Astrocyte of the spinal cord (primary cell): ENCODE data around the gene DNAH2.

Experiments used
- DNase-seq: peaks from one replicate; pipeline ENCODE4 v3.0.0; 2011; ENCODE audit warnings: low read depth, low spot score
- H3K4me3 ChIP-seq: 2 replicates; pipeline ENCODE4 v1.5.1; 2011; ENCODE audit warnings: low read depth, mild to moderate bottlenecking, low read length, moderate library complexity
- in situ Hi-C: cut with HindIII; loops from 2 replicates; pipeline ENCODE4 v1.10.0; 2017; ENCODE audit warnings: low sequenced_read_pairs
- TF ChIP-seq, protein P1 (sequence below): IDR thresholded peaks from 2 replicates; pipeline ENCODE4 v1.5.1; 2012; ENCODE audit warnings: low read depth, mild to moderate bottlenecking, low read length, inconsistent platforms

DNAH2 gene

DNA sequence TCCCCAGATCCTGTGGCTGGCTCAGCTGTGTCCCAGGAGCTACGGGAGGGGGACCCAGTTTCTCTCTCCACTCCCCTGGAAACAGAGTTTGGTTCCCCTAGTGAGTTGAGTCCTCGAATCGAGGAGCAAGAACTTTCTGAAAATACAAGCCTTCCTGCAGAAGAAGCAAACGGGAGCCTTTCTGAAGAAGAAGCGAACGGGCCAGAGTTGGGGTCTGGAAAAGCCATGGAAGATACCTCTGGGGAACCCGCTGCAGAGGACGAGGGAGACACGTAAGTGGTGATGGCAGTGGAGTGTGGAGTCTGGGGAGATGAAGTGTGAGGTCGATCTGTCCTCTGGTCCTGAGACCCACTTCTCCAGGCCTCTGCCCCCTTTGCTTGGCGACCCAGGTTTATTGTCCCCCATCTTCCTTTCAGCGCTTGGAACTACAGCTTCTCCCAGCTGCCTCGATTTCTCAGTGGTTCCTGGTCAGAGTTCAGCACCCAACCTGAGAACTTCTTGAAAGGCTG lies 28.7 kb upstream of the DNAH2 start:
- H3K4me3 ChIP-seq = peak overlapping the region; percentile 82
- in situ Hi-C loops = no loop called here
- no peak for DNase-seq
- TF ChIP-seq, protein P1, sequence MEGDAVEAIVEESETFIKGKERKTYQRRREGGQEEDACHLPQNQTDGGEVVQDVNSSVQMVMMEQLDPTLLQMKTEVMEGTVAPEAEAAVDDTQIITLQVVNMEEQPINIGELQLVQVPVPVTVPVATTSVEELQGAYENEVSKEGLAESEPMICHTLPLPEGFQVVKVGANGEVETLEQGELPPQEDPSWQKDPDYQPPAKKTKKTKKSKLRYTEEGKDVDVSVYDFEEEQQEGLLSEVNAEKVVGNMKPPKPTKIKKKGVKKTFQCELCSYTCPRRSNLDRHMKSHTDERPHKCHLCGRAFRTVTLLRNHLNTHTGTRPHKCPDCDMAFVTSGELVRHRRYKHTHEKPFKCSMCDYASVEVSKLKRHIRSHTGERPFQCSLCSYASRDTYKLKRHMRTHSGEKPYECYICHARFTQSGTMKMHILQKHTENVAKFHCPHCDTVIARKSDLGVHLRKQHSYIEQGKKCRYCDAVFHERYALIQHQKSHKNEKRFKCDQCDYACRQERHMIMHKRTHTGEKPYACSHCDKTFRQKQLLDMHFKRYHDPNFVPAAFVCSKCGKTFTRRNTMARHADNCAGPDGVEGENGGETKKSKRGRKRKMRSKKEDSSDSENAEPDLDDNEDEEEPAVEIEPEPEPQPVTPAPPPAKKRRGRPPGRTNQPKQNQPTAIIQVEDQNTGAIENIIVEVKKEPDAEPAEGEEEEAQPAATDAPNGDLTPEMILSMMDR = no peak

- TF ChIP-seq, protein P1 = no peak
- DNase-seq = no peak
- H3K4me3 ChIP-seq = no peak overlapping the region
- in situ Hi-C loops = no loop called here
These were observed 22.0 kb upstream of the DNAH2 start for GRCh38 chr17:7695586-7695985.

- in situ Hi-C loops = no loop called here
These were observed 19.5 kb upstream of the DNAH2 start for GRCh38 chr17:7697828-7698588.

GRCh38 chr17:7700510-7700909 lies 17.0 kb upstream of the DNAH2 start:
- in situ Hi-C loops = no loop called here
- no peak for DNase-seq
- H3K4me3 ChIP-seq = no peak overlapping the region
- TF ChIP-seq, protein P1 = no peak

More at GRCh38 chr17:7697828-7698588, 19.5 kb upstream of the DNAH2 start:
- no peak overlapping the region for H3K4me3 ChIP-seq
- DNase-seq = no peak
- TF ChIP-seq, protein P1 = no peak

DNA sequence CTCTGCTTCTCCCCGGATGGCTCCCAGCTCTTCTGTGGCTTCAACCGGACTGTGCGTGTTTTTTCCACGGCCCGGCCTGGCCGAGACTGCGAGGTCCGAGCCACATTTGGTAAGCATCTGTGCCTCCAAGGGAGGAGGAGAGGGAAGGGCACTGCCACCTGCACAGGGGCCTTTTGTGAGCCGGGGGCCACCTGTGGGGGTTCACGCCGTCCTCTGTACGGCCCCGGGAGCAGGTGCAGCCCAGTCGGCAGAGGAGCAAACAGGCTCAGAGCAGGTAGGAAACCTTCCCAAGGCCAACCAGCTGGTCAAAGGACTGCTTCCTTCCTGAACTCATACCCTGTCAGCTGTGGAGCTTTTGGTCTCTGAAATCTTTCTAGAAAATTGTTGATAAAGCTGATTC lies 15.9 kb upstream of the DNAH2 start:
- TF ChIP-seq, protein P1 = no peak
- H3K4me3 ChIP-seq = no peak overlapping the region
- in situ Hi-C loops = no loop called here
- no peak for DNase-seq

DNA sequence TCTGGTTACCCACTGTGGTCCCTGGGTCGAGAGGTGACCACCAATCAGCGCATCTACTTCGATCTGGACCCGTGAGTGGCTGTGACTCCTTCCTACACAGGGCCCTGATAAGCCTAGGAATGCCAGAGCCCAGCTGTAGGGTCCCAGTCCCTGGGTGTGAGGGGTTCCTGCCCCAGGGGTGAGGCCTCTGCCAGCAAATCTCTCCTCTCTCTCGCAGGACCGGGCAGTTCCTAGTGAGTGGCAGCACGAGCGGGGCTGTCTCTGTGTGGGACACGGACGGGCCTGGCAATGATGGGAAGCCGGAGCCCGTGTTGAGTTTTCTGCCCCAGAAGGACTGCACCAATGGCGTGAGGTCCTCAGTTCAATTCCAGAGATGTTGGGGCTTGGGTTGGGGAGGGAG lies 14.8 kb upstream of the DNAH2 start:
- TF ChIP-seq, protein P1 = no peak
- no peak overlapping the region for H3K4me3 ChIP-seq
- no peak for DNase-seq
- in situ Hi-C loops = no loop called here
